Esophagus muscularis mucosa (tissue), 4 donors: ENCODE results near the gene FAM169A.

Experiments used
- EP300 ChIP-seq: sonication (generic); formaldehyde crosslinking; IDR thresholded peaks from one replicate; pipeline ENCODE4 v1.6.1; 2017; ENCODE audit warnings: antibody characterized with exemption
- POLR2AphosphoS5 ChIP-seq, 2 donors: sonication (generic); formaldehyde crosslinking; IDR thresholded peaks; one replicate each; pipeline ENCODE4 v1.6.1; 2017; ENCODE audit warnings: antibody characterized with exemption in 2 of 2
- TF ChIP-seq, protein P1 (sequence below), 3 experiments: fragments of 200-600 bp in 2 of 3; fragments of 450-650 bp in 1 of 3; sonication (generic) in 2 of 3; IDR thresholded peaks; one replicate each; pipeline ENCODE4 v1.5.1; 2017 to 2019; ENCODE audit warnings: antibody characterized with exemption in 3 of 3, mild to moderate bottlenecking in 2 of 3, moderate library complexity in 1 of 3

DNA sequence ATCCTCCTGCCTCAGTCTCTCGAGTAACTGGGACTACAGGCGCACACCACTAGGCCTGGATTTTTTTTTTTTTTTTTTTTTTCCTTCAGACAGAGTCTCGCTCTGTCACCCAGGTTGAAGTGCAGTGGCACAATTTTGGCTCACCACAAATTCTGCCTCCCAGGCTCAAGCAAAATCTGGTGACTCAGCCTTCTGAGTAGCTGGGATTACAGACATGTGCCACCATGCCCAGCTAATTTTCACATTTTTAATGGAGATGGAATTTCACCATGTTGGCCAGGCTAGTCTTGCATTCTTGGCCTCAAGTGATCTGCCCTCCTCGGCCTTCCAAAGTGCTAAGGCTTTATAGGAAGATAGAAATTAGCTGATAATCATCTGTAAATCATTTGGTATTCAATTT lies 55.3 kb downstream of the FAM169A start:
- TF ChIP-seq, protein P1, sequence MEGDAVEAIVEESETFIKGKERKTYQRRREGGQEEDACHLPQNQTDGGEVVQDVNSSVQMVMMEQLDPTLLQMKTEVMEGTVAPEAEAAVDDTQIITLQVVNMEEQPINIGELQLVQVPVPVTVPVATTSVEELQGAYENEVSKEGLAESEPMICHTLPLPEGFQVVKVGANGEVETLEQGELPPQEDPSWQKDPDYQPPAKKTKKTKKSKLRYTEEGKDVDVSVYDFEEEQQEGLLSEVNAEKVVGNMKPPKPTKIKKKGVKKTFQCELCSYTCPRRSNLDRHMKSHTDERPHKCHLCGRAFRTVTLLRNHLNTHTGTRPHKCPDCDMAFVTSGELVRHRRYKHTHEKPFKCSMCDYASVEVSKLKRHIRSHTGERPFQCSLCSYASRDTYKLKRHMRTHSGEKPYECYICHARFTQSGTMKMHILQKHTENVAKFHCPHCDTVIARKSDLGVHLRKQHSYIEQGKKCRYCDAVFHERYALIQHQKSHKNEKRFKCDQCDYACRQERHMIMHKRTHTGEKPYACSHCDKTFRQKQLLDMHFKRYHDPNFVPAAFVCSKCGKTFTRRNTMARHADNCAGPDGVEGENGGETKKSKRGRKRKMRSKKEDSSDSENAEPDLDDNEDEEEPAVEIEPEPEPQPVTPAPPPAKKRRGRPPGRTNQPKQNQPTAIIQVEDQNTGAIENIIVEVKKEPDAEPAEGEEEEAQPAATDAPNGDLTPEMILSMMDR (IDR thresholded peaks at IDR 0.05), result no peak
- TF ChIP-seq POLR2AphosphoS5 (IDR thresholded peaks at IDR 0.05), result no peak
- no peak for TF ChIP-seq EP300
